HepG2 (cell line): ENCODE measurements around the gene SULT4A1.

ENCODE experiments used
- ATF3 ChIP-seq: sonication (generic); formaldehyde crosslinking; IDR thresholded peaks from 2 replicates; pipeline ENCODE4 v1.4.0; 2020; ENCODE audit warnings: missing genetic modification reagents
- CEBPB ChIP-seq: IDR thresholded peaks from 2 replicates; pipeline ENCODE4 v1.6.1; 2011; ENCODE audit warnings: low read depth, low read length, improper control_type of control experiment, borderline replicate concordance
- EZH2 ChIP-seq: conservative IDR thresholded peaks from 2 replicates; pipeline ENCODE4 v1.6.1; 2012; ENCODE audit warnings: mild to moderate bottlenecking, low read depth, low read length, moderate library complexity
- SMC3 ChIP-seq: IDR thresholded peaks from 2 replicates; pipeline ENCODE4 v1.6.1; 2011; ENCODE audit warnings: low read length, improper control_type of control experiment
- SNAI1 ChIP-seq: sonication (generic); formaldehyde crosslinking; IDR thresholded peaks from 2 replicates; pipeline ENCODE4 v1.5.0; 2020; ENCODE audit warnings: mild to moderate bottlenecking, missing genetic modification reagents, borderline replicate concordance

DNA sequence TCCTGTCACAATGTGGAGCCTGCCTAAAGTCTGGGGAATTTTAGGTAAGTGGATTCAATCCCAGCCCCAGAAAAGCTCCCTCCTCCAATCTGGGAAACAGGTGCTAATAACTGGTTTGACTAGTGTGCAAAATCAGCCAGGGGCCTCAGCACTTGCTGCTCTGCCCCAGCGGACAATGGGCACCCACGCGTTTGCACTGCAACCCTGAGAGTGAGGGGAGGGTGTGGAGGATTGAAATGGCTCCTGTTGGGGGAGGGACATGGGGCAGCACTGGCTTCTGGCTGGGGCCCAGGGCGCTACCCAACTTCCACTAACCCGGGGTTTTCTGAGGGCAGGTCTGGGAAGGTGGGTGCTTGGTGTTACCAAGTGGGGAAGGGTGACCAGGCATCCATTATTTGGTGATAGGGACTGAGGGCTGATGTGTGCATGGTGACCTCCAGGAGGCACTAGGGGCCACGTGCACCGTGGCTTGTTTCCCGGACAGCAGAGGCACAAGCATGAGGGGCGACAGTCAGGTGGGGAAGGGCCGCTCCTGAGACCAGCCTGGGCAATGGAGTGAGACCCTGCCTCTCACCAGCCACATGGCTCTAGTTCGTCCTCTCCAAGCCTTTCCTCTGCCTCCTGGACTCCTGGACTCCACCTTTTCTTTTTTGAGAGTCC is 33.8 kb upstream of the SULT4A1 start:
- no peak for TF ChIP-seq CEBPB
- no peak for TF ChIP-seq EZH2
- no peak for TF ChIP-seq SNAI1 (CRISPR knock-in tag)
- TF ChIP-seq SMC3 = no peak
- no peak for TF ChIP-seq ATF3
